ENCODE results near the gene PDCD5.
"Not testable (repeated sequence)": the region's sequence is repeated elsewhere in the genome, so short reads cannot be mapped to it uniquely, and the experiment has no call there.

- TF ChIP-seq, protein P1, sequence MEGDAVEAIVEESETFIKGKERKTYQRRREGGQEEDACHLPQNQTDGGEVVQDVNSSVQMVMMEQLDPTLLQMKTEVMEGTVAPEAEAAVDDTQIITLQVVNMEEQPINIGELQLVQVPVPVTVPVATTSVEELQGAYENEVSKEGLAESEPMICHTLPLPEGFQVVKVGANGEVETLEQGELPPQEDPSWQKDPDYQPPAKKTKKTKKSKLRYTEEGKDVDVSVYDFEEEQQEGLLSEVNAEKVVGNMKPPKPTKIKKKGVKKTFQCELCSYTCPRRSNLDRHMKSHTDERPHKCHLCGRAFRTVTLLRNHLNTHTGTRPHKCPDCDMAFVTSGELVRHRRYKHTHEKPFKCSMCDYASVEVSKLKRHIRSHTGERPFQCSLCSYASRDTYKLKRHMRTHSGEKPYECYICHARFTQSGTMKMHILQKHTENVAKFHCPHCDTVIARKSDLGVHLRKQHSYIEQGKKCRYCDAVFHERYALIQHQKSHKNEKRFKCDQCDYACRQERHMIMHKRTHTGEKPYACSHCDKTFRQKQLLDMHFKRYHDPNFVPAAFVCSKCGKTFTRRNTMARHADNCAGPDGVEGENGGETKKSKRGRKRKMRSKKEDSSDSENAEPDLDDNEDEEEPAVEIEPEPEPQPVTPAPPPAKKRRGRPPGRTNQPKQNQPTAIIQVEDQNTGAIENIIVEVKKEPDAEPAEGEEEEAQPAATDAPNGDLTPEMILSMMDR (IDR thresholded peaks at IDR 0.05), result not testable (repeated sequence)
- TF ChIP-seq POLR2A (IDR thresholded peaks at IDR 0.05), result not testable (repeated sequence)
These were observed 39.6 kb upstream of the PDCD5 start for GRCh38 chr19:32541376-32541775.

Measured in adrenal gland (tissue), 5 donors.